ENCODE results near the gene MND1.

GRCh38 chr4:153419673-153420278, 75.3 kb downstream of the MND1 start:
- TF ChIP-seq, protein P1, sequence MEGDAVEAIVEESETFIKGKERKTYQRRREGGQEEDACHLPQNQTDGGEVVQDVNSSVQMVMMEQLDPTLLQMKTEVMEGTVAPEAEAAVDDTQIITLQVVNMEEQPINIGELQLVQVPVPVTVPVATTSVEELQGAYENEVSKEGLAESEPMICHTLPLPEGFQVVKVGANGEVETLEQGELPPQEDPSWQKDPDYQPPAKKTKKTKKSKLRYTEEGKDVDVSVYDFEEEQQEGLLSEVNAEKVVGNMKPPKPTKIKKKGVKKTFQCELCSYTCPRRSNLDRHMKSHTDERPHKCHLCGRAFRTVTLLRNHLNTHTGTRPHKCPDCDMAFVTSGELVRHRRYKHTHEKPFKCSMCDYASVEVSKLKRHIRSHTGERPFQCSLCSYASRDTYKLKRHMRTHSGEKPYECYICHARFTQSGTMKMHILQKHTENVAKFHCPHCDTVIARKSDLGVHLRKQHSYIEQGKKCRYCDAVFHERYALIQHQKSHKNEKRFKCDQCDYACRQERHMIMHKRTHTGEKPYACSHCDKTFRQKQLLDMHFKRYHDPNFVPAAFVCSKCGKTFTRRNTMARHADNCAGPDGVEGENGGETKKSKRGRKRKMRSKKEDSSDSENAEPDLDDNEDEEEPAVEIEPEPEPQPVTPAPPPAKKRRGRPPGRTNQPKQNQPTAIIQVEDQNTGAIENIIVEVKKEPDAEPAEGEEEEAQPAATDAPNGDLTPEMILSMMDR (IDR thresholded peaks at IDR 0.05; ENCODE audit: control extremely low read depth in 1 of 3, insufficient read depth in 1 of 3, low read depth in 1 of 3, low read length in 3 of 3) = no peak
- TF ChIP-seq EP300 (IDR thresholded peaks at IDR 0.05; ENCODE audit: borderline replicate concordance in 1 of 2, low read depth in 2 of 2, low read length in 2 of 2) (no peak), JUN (IDR thresholded peaks at IDR 0.05; ENCODE audit: low read depth, low read length) (no peak), EZH2 (IDR thresholded peaks at IDR 0.05; ENCODE audit: low read depth, low read length, severe bottlenecking) (no peak)
- TF ChIP-seq, protein P2, sequence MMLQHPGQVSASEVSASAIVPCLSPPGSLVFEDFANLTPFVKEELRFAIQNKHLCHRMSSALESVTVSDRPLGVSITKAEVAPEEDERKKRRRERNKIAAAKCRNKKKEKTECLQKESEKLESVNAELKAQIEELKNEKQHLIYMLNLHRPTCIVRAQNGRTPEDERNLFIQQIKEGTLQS (IDR thresholded peaks at IDR 0.05; ENCODE audit: insufficient read depth, low read depth, low read length) = no peak

All from H1 (cell line).